H1 (cell line): ENCODE results near the gene TGM2. TPM values are rescaled to one million over a fixed set of nuclear protein-coding genes. Genes with fewer than 3 reads are reported as not detected.

Experiments used
- CHD7 ChIP-seq: fragments of 300-600 bp; sonication (generic); IDR thresholded peaks from 2 replicates; pipeline ENCODE4 v1.7.1; 2012; ENCODE audit warnings: low read length, moderate library complexity, mild to moderate bottlenecking, inconsistent platforms; ENCODE audit not compliant: insufficient replicate concordance
- NRF1 ChIP-seq: IDR thresholded peaks from 2 replicates; pipeline ENCODE4 v1.6.1; 2011; ENCODE audit warnings: mild to moderate bottlenecking, low read depth, low read length, improper control_type of control experiment
- SP2 ChIP-seq: IDR thresholded peaks from 2 replicates; pipeline ENCODE4 v1.6.1; 2012; ENCODE audit warnings: mild to moderate bottlenecking, low read length, inconsistent platforms
- SRF ChIP-seq: IDR thresholded peaks from 2 replicates; pipeline ENCODE4 v1.6.1; 2011; ENCODE audit warnings: mild to moderate bottlenecking, low read depth, low read length, moderate library complexity
- SUZ12 ChIP-seq: fragments of 200-600 bp; sonication (generic); IDR thresholded peaks from 2 replicates; pipeline ENCODE4 v1.6.1; 2012; ENCODE audit warnings: mild to moderate bottlenecking, inconsistent platforms, low read length, moderate library complexity, mixed read lengths
- polyA plus RNA-seq, 7 experiments: library from polyadenylated mRNA; depleted of rRNA in 3 of 7; stranded (reverse) in 5 of 7; unstranded in 2 of 7; fragments of >200 nt in 5 of 7; fragments of 200-250 nt in 2 of 7; gene quantifications; 1 replicate in 5 of 7; 2 replicates in 1 of 7; 4 replicates in 1 of 7; pipeline versions ENCODE4 v1.2.1 to v1.2.3, GENCODE V29; 2011 to 2013; ENCODE audit warnings: missing spikeins in 2 of 7, mixed read lengths in 2 of 7
- total RNA-seq: library from RNA; stranded (reverse); fragmentation: NEBNext Ultra II Directional; extraction: Animal tissue kit (Norgen Biotek cat#: 25700); gene quantifications from 2 replicates; pipeline ENCODE4 v1.2.1, GENCODE V29; 2021

TGM2 gene
- total and polyA plus RNA-seq, 2 of the 8 experiments (the other 6 are each of a cell fraction or from before 2014, with no cell fraction given) = 0.86 to 1.0 TPM

DNA sequence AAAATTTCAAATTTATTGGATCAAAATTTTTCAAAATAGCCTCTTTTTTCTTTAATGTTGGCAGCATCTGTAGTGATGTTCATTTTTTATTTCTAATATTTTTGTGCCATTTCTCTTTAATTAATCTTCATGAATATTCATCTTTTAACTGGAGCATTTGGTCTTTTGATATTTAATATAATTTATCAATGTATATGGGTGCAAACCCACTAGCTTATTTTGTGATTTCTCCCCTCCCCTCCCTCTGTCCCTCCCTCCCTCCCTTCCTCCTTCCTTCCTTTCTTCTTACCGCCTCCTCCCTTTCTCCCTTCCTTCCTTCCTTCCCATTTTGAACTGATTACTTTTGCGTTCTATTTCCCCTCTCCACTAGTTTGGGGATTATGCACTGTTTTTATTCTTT, 49.2 kb downstream of the TGM2 start (continued):
- no peak for TF ChIP-seq CHD7
- no peak for TF ChIP-seq SRF
- no peak for TF ChIP-seq SUZ12
- TF ChIP-seq NRF1 = no peak
- no peak for TF ChIP-seq SP2
